Lower leg skin (tissue), 4 donors: ENCODE data around the gene HIC2. TPM values are rescaled to one million over a fixed set of nuclear protein-coding genes. Genes with fewer than 3 reads are reported as not detected.
"Not testable (repeated sequence)": the region's sequence is repeated elsewhere in the genome, so short reads cannot be mapped to it uniquely, and the experiment has no call there.

ENCODE experiments used
- DNase-seq, 2 donors: peaks; one replicate each; pipeline ENCODE4 v3.0.0-alpha.2; 2019; ENCODE audit warnings: low spot score in 2 of 2
- H3K4me3 ChIP-seq: fragments of 200-600 bp; sonication (generic); 2 replicates; pipeline ENCODE4 v1.5.1; 2017; ENCODE audit warnings: mild to moderate bottlenecking, low read depth; ENCODE audit not compliant: poor library complexity, severe bottlenecking
- CTCF ChIP-seq, 3 donors: fragments of 450-650 bp; IDR thresholded peaks; one replicate each; pipeline ENCODE4 v1.5.1; 2016; ENCODE audit warnings: antibody characterized with exemption in 3 of 3, mild to moderate bottlenecking in 3 of 3, moderate library complexity in 2 of 3
- POLR2A ChIP-seq, 2 donors: fragments of 450-650 bp; IDR thresholded peaks; one replicate each; pipeline ENCODE4 v1.6.1; 2016 to 2017; ENCODE audit warnings: antibody characterized with exemption in 2 of 2, mild to moderate bottlenecking in 1 of 2, moderate library complexity in 1 of 2
- WGBS, 2 donors: methylation state at CpG; one replicate each; pipeline ENCODE4 v1.1.5; 2018; 5-methylcytosine and 5-hydroxymethylcytosine counted together
- intact Hi-C: fragments of 100-400 bp; cut with DNase I; formaldehyde crosslinking; loops from one replicate; pipeline ENCODE4 v1.15.0; 2023; ENCODE audit warnings: low total_unique reads
- total RNA-seq, 4 donors: library from RNA; depleted of rRNA; stranded (reverse); fragments of >200 nt; gene quantifications; one replicate each; pipeline ENCODE4 v1.1.0, GENCODE V29; 2016

The HIC2 gene
- total RNA-seq, 4 donors from 2014 or later, result 3.8 to 6.6 (median 5.0) TPM

- intact Hi-C loops, result no loop called here
- 60 to 71% methylated on average over 9 of the region's 9 CpGs for WGBS, 2 donors
- TF ChIP-seq CTCF (IDR thresholded peaks at IDR 0.05) (no peak), POLR2A (IDR thresholded peaks at IDR 0.05) (no peak)
- peak; percentile 5 to 57 for DNase-seq
- no peak overlapping the region for H3K4me3 ChIP-seq
These were observed 33.7 kb downstream of the HIC2 start for GRCh38 chr22:21450858-21451353.

DNA sequence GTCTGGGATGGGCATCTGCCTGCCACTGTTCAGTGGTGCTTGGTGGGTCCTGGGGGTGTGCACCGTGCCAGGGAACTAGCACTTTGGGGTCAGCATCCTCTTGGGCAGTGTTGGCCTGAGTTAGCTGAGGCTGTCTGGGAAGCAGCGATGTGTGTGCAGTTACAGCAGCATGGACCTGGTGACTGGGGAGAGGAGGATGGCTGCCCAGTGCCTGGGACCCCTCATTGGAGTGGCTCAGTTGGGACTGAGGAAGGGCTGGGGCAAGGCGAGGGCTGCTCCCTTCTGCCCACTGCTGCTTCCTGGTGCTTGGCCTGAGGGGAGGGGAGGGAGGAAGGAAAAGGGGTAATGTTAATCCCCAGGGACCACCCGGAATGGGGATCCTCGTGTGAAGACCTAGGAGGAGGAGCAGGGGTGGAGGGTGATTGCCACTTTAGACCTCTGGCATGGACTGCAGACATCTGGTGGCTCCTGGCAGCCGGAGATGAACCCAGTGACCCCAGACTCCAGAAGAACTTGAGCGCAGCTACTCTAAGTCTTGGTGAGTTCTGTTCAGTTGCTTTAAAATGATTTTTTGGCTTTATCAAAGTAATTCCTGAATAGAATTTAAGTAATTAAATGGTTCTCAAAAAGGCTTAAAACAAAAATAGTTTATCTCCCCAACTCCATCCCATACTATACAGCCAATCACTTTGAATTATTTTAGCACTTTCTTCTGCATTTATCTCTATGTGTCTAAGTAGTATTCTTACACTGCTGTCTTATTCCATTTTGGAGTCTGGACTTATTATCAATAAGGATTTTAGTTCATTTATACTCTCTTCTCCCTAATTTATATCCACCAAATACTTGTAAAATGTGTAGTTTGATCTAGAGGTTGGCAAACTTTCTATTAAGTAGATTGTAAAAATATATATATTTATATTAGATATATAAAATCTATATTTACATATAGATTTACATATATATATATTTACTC, 34.7 kb downstream of the HIC2 start:
- no peak overlapping the region for H3K4me3 ChIP-seq
- peak; percentile 9 to 59 for DNase-seq
- intact Hi-C loops, result no loop called here
- WGBS, 2 donors, result 78 to 79% methylated on average over 7 of the region's 7 CpGs
- TF ChIP-seq CTCF (IDR thresholded peaks at IDR 0.05), result no peak
- TF ChIP-seq POLR2A (IDR thresholded peaks at IDR 0.05), result no peak

GRCh38 chr22:21452666-21453065, 35.5 kb downstream of the HIC2 start:
- WGBS, 2 donors, result 93 to 94% methylated on average over 4 of the region's 4 CpGs
- DNase-seq, result peak in 1 of 2 donors; percentile 39
- intact Hi-C loops, H3K4me3 ChIP-seq: not testable (repeated sequence)

DNA sequence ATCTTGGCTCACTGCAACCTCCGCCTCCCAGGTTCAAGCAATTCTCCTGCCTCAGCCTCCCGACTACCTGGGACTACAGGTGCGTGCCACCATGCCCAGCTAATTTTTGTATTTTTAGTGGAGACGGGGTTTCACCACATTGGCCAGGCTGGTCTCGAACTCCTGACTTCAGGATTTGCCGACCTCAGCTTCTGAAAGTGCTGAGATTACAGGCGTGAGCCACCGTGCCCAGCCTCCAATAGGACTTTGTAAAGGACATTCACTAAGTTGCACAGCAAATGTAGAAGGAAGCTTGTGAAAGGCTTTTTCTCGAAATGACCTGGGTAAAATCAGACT, 37.8 kb downstream of the HIC2 start:
- intact Hi-C loops, H3K4me3 ChIP-seq: not testable (repeated sequence)
- peak in 1 of 2 donors; percentile 21 for DNase-seq
- 91 to 94% methylated on average over 9 of the region's 9 CpGs for WGBS, 2 donors

DNA sequence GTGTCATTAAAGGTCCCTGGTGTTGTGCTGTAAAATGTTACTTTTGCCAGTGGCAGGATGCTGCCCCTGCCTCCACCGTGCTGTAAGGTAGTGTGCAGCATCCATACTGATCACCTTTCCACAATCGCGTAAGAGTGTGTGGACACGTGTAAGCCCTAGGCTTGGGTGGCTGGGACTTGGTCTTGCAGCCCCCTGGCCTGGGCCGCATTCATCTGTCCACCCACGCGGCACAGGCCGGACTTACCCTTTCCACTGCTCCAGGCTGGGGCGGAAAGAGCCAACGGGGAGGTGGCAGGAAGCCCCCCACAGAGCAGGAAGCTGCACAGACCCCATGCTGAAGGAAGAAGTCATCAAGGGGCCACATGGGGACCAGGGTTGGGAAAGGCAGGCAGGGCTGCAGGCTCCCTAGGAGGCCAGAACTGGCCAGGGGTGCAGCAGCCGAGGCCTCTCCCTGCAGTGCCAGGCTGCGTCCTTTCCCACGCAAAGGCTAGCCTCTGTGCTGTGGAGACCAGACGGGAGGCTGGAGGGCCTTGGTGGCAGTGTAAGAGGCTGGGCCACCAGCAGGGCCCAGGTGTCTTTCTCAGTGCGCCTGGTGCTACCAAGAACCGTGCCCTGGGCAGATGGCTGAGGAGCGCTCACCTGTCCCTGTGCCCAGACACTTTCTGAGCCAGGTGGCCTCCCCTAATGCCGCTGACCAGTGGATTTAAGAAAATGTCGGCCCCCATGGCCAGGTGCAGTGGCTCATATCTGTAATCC, 38.3 kb downstream of the HIC2 start:
- no peak for TF ChIP-seq POLR2A (IDR thresholded peaks at IDR 0.05)
- no peak for TF ChIP-seq CTCF (IDR thresholded peaks at IDR 0.05)
- 83 to 88% methylated on average over 18 to 19 of the region's 19 CpGs for WGBS, 2 donors
- intact Hi-C loops, result no loop called here
- peak; percentile 8 to 74 for DNase-seq
- no peak overlapping the region for H3K4me3 ChIP-seq

- no peak overlapping the region for H3K4me3 ChIP-seq
- intact Hi-C loops, result no loop called here
- peak; percentile 6 to 70 for DNase-seq
- TF ChIP-seq CTCF (IDR thresholded peaks at IDR 0.05) (no peak), POLR2A (IDR thresholded peaks at IDR 0.05) (no peak)
- WGBS, 2 donors, result 89 to 91% methylated on average over 19 of the region's 19 CpGs
These were observed 40.0 kb downstream of the HIC2 start for GRCh38 chr22:21457023-21457787.

GRCh38 chr22:21462672-21463071, 45.5 kb downstream of the HIC2 start:
- DNase-seq, result not testable (repeated sequence)
- WGBS, 2 donors, result 100% methylated on average over 1 of the region's 4 CpGs

DNA sequence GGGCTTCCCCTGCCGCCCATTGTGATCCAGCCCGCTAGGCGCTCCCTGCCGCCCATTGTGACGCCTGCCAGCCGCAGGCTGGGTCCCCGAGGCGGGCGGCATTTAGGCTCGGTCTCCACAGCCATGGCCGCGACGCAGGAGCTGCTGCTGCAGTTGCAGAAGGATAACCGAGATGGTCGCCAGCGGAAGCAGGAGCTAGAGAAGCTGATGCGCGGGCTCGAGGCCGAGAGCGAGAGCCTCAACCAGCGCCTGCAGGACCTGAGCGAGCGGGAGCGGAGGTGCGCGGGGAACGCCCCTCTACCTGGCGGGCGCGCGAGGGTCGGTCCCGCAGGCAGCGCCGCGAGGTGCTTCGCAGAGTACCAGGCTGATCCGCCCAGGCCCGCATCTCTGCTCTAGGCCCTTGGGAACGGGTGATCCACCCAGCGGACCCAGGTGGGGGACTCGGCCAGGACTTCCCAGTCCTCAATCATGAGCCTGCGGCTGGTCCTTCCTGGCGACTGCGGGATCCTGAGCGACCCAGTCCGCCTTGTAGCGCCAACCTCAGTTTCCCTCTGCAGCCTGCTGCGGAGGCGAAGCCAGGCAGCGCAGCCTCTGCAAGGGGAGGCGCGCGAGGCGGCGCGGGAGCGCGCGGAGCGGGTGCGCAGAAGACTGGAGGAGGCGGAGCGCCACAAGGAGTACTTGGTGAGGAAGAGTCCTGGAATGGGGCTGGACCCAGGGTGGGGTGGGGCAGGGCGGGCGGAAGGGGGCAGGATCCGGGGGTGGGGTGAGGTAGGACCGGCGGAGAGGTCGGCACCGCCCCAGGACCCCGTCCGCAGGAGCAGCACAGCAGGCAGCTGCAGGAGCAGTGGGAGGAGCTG, 50.4 kb downstream of the HIC2 start, which contains the start of gene TMEM191C:
Gene TMEM191C, plus strand, starts transcription at position 51 of the 857 bp plus-strand sequence. Its CDS starts 73 bp downstream, at position 124.
- DNase-seq, H3K4me3 ChIP-seq, intact Hi-C loops: not testable (repeated sequence)
- WGBS, 2 donors, result no CpG with 5 or more reads among the region's 74 CpGs

More at GRCh38 chr22:21462672-21463071, 45.5 kb downstream of the HIC2 start:
- H3K4me3 ChIP-seq, intact Hi-C loops: not testable (repeated sequence)
